CD14-positive monocyte (primary cell): ENCODE results near the gene CPD. TPM values are rescaled to one million over a fixed set of nuclear protein-coding genes. Genes with fewer than 3 reads are reported as not detected.
A peak's percentile ranks its signal among the peaks of the same experiment; 100 is the strongest.

Experiments used
- DNase-seq, 3 donors: peaks; one replicate each; pipeline ENCODE4 v3.0.0-alpha.2; 2011 to 2022
- H2AFZ ChIP-seq: 2 replicates; pipeline ENCODE4 v1.6.0; 2012; ENCODE audit warnings: mild to moderate bottlenecking, low read depth, low read length, inconsistent platforms; ENCODE audit not compliant: insufficient read depth, poor library complexity, severe bottlenecking
- H3K27ac ChIP-seq, 2 donors: 1 replicate in 1 of 2; 2 replicates in 1 of 2; pipeline ENCODE4 v1.5.1; 2012 to 2013; ENCODE audit warnings: low read length in 2 of 2, control low read depth in 1 of 2, inconsistent platforms in 1 of 2, low read depth in 1 of 2, mild to moderate bottlenecking in 1 of 2
- H3K27me3 ChIP-seq, 2 donors: one replicate each; pipeline versions ENCODE4 v1.6.0 to v1.6.1; 2011 to 2013; ENCODE audit warnings: low read length in 2 of 2; ENCODE audit not compliant: control insufficient read depth in 2 of 2, insufficient read depth in 2 of 2
- H3K36me3 ChIP-seq, 2 donors: replicated peaks in 1 of 2; 1 replicate in 1 of 2; 2 replicates in 1 of 2; pipeline versions ENCODE4 v1.5.1 to v1.6.1; 2012 to 2013; ENCODE audit warnings: low read length in 2 of 2, control low read depth in 1 of 2, inconsistent platforms in 1 of 2, mild to moderate bottlenecking in 1 of 2; ENCODE audit not compliant: insufficient read depth in 2 of 2, control insufficient read depth in 1 of 2
- H3K4me1 ChIP-seq, 2 donors: 1 replicate in 1 of 2; 2 replicates in 1 of 2; pipeline versions ENCODE4 v1.5.1 to v1.6.1; 2012 to 2013; ENCODE audit warnings: low read length in 2 of 2, control low read depth in 1 of 2, inconsistent platforms in 1 of 2, mild to moderate bottlenecking in 1 of 2, moderate library complexity in 1 of 2; ENCODE audit not compliant: insufficient read depth in 2 of 2, control insufficient read depth in 1 of 2
- H3K4me2 ChIP-seq: replicated peaks from 2 replicates; pipeline ENCODE3; 2012; ENCODE audit warnings: low read length, moderate library complexity, mild to moderate bottlenecking; ENCODE audit not compliant: poor library complexity, severe bottlenecking; ENCODE audit errors: extremely low read depth
- H3K4me3 ChIP-seq, 3 experiments: fragments of 200-600 bp in 1 of 3; sonication (generic) in 1 of 3; replicated peaks in 1 of 3; 1 replicate in 2 of 3; 2 replicates in 1 of 3; pipeline ENCODE4 v1.5.1; 2011 to 2013; ENCODE audit warnings: low read length in 3 of 3, mild to moderate bottlenecking in 3 of 3, control low read depth in 2 of 3, low read depth in 2 of 3, inconsistent platforms in 1 of 3, moderate library complexity in 1 of 3
- H3K79me2 ChIP-seq: 2 replicates; pipeline ENCODE4 v1.6.0; 2012; ENCODE audit warnings: mild to moderate bottlenecking, control low read depth, inconsistent platforms, low read length, moderate library complexity; ENCODE audit not compliant: insufficient read depth
- H3K9ac ChIP-seq: 2 replicates; pipeline ENCODE4 v1.6.0; 2017; ENCODE audit warnings: low read length, mild to moderate bottlenecking; ENCODE audit not compliant: insufficient read depth, poor library complexity, severe bottlenecking
- H3K9me3 ChIP-seq, 2 donors: replicated peaks in 1 of 2; 1 replicate in 1 of 2; 2 replicates in 1 of 2; pipeline versions ENCODE4 v1.5.1 to v1.6.1; 2012 to 2013; ENCODE audit warnings: low read length in 2 of 2, control low read depth in 1 of 2; ENCODE audit not compliant: control insufficient read depth in 1 of 2, insufficient read depth in 1 of 2
- H4K20me1 ChIP-seq: 2 replicates; pipeline ENCODE4 v1.6.0; 2012; ENCODE audit warnings: mild to moderate bottlenecking, low read length, control low read depth, moderate library complexity; ENCODE audit not compliant: insufficient read depth
- H3K27ac Mint-ChIP-seq, 7 donors: one replicate each; pipeline ENCODE4 v1.8.0; 2020; ENCODE audit warnings: mild to moderate bottlenecking in 7 of 7, mixed read lengths in 7 of 7, moderate library complexity in 6 of 7, inconsistent platforms in 2 of 7
- H3K27me3 Mint-ChIP-seq, 3 donors: one replicate each; pipeline ENCODE4 v1.8.0; 2021 to 2022; ENCODE audit warnings: low read depth in 3 of 3, mild to moderate bottlenecking in 3 of 3, mixed read lengths in 3 of 3, moderate library complexity in 3 of 3, inconsistent platforms in 1 of 3
- H3K36me3 Mint-ChIP-seq, 2 donors: one replicate each; pipeline ENCODE4 v1.8.0; 2020; ENCODE audit warnings: mixed read lengths in 2 of 2, inconsistent platforms in 1 of 2, mild to moderate bottlenecking in 1 of 2
- H3K4me1 Mint-ChIP-seq: one replicate; pipeline ENCODE4 v1.8.0; 2020; ENCODE audit warnings: mild to moderate bottlenecking, mixed read lengths
- H3K4me3 Mint-ChIP-seq, 2 donors: one replicate each; pipeline ENCODE4 v1.8.0; 2020; ENCODE audit warnings: mild to moderate bottlenecking in 2 of 2, mixed read lengths in 2 of 2, moderate library complexity in 1 of 2
- H3K9me3 Mint-ChIP-seq, 7 donors: one replicate each; pipeline ENCODE4 v1.8.0; 2020 to 2022; ENCODE audit warnings: mixed read lengths in 7 of 7, mild to moderate bottlenecking in 6 of 7, moderate library complexity in 6 of 7, inconsistent platforms in 2 of 7
- WGBS: methylation state at CpG from one replicate; pipeline ENCODE4 v1.1.5; 2013; ENCODE audit warnings: missing lambda C conversion rate; ENCODE audit not compliant: insufficient coverage; 5-methylcytosine and 5-hydroxymethylcytosine counted together
- intact Hi-C, 2 donors: fragments of 100-400 bp; cut with micrococcal nuclease; formaldehyde crosslinking; loops; one replicate each; pipeline versions ENCODE4 v1.15.0 to v1.15.1; 2023
- polyA plus RNA-seq, 3 donors: library from polyadenylated mRNA; depleted of rRNA in 1 of 3; unstranded in 2 of 3; stranded (reverse) in 1 of 3; fragments of 300-500 nt in 2 of 3; fragments of >200 nt in 1 of 3; fragmentation: Illumina TruSeq in 2 of 3; gene quantifications; 1 replicate in 2 of 3; 2 replicates in 1 of 3; pipeline ENCODE4 v1.2.3, GENCODE V29; 2012 to 2021
- TF ChIP-seq, protein P1 (sequence below): fragments of 200-600 bp; IDR thresholded peaks from one replicate; pipeline ENCODE4 v1.8.0; 2022; ENCODE audit warnings: antibody characterized with exemption, mild to moderate bottlenecking

CPD gene
- polyA plus RNA-seq, 3 donors, result 9.2 to 47.0 (median 32.2) TPM

DNA sequence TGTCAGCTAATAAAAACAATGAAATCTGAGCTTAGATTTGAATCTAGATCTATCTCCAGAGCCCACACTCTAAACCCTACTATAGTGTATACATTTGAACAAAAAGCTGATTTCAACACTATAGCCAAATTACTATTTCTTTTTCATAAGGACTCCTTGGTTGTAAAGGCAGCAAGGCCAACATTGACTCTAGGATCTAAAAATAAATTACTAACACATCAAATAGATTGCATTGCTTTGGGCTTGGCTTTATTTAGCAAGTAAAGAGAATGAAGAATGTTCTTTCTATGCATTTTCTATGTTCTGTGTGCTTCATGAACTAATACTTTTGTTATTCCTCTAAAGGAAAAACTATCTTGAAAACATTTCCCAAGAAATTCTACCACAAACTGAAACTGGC is 103.8 kb downstream of the CPD start:
- Mint-ChIP-seq H3K4me3 (no peak overlapping the region), H3K27ac (no peak overlapping the region), H3K4me1 (peaks cover 9% of the 10 kb centered on the region), H3K36me3 (peaks cover 57 to 75% of the 10 kb centered on the region in 2 donors), H3K9me3 (no peaks in the 10 kb centered on the region), H3K27me3 (no peaks in the 10 kb centered on the region)
- Histone ChIP-seq H3K4me3 (no peak overlapping the region), H3K9me3 (no peaks in the 10 kb centered on the region), H4K20me1 (peaks cover 8% of the 10 kb centered on the region), H3K27ac (no peak overlapping the region), H3K4me2 (no peak overlapping the region), H3K36me3 (peaks cover 64 to 84% of the 10 kb centered on the region in 2 donors), H2AFZ (no peak overlapping the region), H3K9ac (no peak overlapping the region), H3K79me2 (peaks cover 39% of the 10 kb centered on the region), H3K27me3 (no peaks in the 10 kb centered on the region), H3K4me1 (peaks cover 6 to 11% of the 10 kb centered on the region in 2 donors)
- TF ChIP-seq, protein P1, sequence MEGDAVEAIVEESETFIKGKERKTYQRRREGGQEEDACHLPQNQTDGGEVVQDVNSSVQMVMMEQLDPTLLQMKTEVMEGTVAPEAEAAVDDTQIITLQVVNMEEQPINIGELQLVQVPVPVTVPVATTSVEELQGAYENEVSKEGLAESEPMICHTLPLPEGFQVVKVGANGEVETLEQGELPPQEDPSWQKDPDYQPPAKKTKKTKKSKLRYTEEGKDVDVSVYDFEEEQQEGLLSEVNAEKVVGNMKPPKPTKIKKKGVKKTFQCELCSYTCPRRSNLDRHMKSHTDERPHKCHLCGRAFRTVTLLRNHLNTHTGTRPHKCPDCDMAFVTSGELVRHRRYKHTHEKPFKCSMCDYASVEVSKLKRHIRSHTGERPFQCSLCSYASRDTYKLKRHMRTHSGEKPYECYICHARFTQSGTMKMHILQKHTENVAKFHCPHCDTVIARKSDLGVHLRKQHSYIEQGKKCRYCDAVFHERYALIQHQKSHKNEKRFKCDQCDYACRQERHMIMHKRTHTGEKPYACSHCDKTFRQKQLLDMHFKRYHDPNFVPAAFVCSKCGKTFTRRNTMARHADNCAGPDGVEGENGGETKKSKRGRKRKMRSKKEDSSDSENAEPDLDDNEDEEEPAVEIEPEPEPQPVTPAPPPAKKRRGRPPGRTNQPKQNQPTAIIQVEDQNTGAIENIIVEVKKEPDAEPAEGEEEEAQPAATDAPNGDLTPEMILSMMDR, result no peak
- intact Hi-C loops, result no loop called here
- DNase-seq, result no peak

DNA sequence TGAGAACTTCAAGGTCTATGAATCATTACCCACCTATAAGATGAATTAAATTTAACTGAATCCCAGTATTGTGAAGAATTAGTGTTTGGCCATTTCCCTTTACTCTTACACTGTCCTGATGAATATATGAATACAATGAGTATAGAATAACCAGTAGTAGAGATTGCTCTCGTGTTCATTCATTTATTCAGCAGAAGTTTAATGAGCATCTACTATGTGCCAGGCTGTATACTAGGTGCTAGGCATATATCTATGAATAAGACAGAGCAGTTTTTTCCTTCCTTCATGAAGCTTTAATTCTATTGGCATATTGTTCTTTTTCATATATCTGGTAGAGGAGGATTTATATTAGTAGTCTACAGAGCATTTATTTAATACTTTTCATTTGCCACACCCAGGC is 104.4 kb downstream of the CPD start:
- Mint-ChIP-seq H3K27ac (peak overlapping the region in 1 of 7 donors; percentile 37), H3K4me3 (no peak overlapping the region), H3K36me3 (peaks cover 60 to 81% of the 10 kb centered on the region in 2 donors), H3K4me1 (peaks cover 4% of the 10 kb centered on the region), H3K27me3 (no peaks in the 10 kb centered on the region), H3K9me3 (no peaks in the 10 kb centered on the region)
- Histone ChIP-seq H3K27ac (no peak overlapping the region), H2AFZ (no peak overlapping the region), H3K9me3 (no peaks in the 10 kb centered on the region), H3K4me3 (no peak overlapping the region), H3K4me2 (no peak overlapping the region), H4K20me1 (peaks cover 8% of the 10 kb centered on the region), H3K27me3 (no peaks in the 10 kb centered on the region), H3K36me3 (peaks cover 69 to 88% of the 10 kb centered on the region in 2 donors), H3K79me2 (peaks cover 33% of the 10 kb centered on the region), H3K9ac (no peak overlapping the region), H3K4me1 (peaks cover under 1 to 5% of the 10 kb centered on the region in 2 donors)
- DNase-seq, result no peak
- no CpG with 5 or more reads among the region's 1 CpG for WGBS
- TF ChIP-seq, protein P1, result no peak
- intact Hi-C loops, result no loop called here
